GM08714 (cell line): ENCODE data around the gene ZNF91.
"Not testable (repeated sequence)": the region's sequence is repeated elsewhere in the genome, so short reads cannot be mapped to it uniquely, and the experiment has no call there.

ENCODE experiments used
- H3K4me3 ChIP-seq: fragments of 200-500 bp; sonication (Bioruptor generic); 2 replicates; pipeline ENCODE4 v1.5.1; 2014; ENCODE audit warnings: mild to moderate bottlenecking, low read length, inconsistent platforms
- ZNF274 ChIP-seq: IDR thresholded peaks from 2 replicates; pipeline ENCODE4 v1.6.1; 2012; ENCODE audit warnings: mild to moderate bottlenecking, low read depth, low read length

The ZNF91 gene

DNA sequence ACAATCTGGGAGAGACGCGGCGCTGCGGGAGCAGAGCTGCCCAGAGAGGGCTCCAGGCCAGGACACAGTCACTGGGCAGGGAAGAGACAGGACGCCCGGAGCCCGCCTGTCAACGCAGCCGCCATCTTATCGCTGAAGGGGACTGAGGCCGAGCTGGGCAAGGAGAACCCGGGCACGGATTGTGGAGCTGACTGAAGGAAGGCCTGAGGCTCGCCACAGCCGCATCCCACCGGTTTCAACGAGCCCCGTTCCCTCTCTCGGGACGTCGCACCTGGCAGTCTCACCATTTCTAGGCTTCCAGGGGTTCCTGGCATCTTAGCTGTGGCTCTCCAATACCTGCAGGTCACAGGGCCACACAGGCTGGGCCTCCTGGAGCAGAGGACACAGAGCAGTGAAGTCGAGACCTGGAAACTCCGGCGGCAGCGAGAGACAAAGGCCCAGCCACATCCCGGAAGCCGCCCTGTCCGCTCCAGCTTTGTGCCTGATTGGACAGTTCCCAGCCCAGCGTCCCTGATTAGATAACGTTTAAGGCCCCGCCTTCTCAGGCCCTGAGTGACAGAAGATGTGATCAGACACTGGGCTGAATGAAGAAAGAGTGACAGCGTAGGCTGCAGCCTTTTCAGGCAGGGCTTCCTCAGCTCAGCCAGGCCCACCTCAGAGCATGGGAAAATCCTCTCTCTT lies at the start of gene ZNF91:
TSS of gene ZNF91 (minus strand) at position 431 of the 681 bp plus-strand sequence. CDS start at position 314, 117 bp downstream.
- peak within 1 kb of the TSS; percentile 56 for H3K4me3 ChIP-seq
- no peak for TF ChIP-seq ZNF274

- H3K4me3 ChIP-seq = no peak overlapping the region
Observed at GRCh38 chr19:23440791-23441190, 45.5 kb upstream of the ZNF91 start.

GRCh38 chr19:23440207-23440606 lies 44.9 kb upstream of the ZNF91 start:
- no peak overlapping the region for H3K4me3 ChIP-seq
- TF ChIP-seq ZNF274 = no peak

More at GRCh38 chr19:23440791-23441190, 45.5 kb upstream of the ZNF91 start:
- TF ChIP-seq ZNF274 = no peak

GRCh38 chr19:23439623-23440022 lies 44.4 kb upstream of the ZNF91 start:
- TF ChIP-seq ZNF274 = no peak
- no peak overlapping the region for H3K4me3 ChIP-seq

DNA sequence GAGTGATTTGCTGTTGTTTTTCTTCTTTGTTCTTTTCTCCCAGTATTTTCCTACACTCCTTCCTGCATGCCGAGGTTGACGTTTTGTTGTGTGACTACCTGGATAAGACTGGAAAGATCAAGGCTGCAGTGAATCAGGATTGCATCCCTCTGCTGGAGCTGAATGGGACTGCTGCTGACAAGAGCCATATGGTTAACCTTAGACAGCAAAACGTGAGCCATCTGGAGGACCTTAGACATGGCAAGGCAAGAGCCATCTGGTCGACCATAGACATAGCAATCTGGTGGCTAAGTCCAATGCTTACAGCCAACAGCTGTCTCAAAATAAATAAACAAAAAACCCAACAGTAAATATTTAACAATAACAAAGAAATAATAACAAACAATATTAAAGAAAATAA lies 42.6 kb upstream of the ZNF91 start:
- TF ChIP-seq ZNF274 = no peak
- no peak overlapping the region for H3K4me3 ChIP-seq

GRCh38 chr19:23436944-23437343 lies 41.7 kb upstream of the ZNF91 start:
- H3K4me3 ChIP-seq = no peak overlapping the region

DNA sequence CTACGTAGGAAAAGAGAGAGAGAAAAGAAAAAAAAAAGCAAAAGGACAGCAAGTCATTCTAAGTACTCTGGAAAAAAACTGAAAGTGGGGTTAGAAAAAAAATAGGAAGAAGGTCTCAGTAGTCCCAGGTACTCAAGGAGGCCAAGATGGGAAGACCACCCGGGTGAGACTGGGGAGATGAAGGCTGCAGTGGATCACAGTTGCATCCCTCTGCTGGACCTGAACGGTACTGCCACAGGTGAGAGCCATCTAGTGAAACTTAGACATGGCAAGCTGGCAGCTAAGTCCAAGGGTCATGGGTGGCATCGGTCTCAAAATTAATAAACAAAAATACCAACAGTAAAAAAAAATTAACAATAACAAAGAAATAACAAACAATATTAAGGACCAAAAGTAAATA lies 41.0 kb upstream of the ZNF91 start:
- no peak overlapping the region for H3K4me3 ChIP-seq
- no peak for TF ChIP-seq ZNF274

More at GRCh38 chr19:23436944-23437343, 41.7 kb upstream of the ZNF91 start:
- TF ChIP-seq ZNF274 = no peak

GRCh38 chr19:23420824-23421223 lies 25.6 kb upstream of the ZNF91 start:
- TF ChIP-seq ZNF274 = no peak
- H3K4me3 ChIP-seq = no peak overlapping the region

- H3K4me3 ChIP-seq = not testable (repeated sequence)
Observed at GRCh38 chr19:23419261-23419660, 24.0 kb upstream of the ZNF91 start.

- TF ChIP-seq ZNF274 = no peak
Observed at GRCh38 chr19:23415561-23416191, 20.4 kb upstream of the ZNF91 start.

GRCh38 chr19:23415034-23415433 lies 19.8 kb upstream of the ZNF91 start:
- no peak for TF ChIP-seq ZNF274
- peak overlapping the region; percentile 28; the same call in 1 of the 2 replicates for H3K4me3 ChIP-seq

More at GRCh38 chr19:23415561-23416191, 20.4 kb upstream of the ZNF91 start:
- peak overlapping the region; percentile 28; the same call in 1 of the 2 replicates for H3K4me3 ChIP-seq

DNA sequence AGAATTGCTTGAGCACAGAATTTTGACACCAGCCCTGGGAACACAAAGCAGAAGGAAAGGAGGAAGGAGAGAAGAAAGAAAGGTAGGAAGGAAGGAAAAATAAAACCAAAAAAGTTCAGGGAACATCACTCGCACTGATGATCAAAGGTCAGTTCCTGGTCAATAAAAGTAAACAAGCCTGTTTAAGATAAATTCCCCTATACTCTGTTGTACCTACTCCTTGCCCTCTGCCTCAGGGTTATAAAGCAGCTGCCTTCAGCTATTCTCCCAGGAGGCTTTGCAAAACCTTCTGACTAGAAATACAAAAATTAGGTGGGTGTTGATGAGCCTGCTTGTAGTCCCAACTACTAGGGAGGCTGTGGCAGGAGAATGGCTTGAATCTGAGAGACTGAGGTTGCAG lies 14.9 kb upstream of the ZNF91 start:
- H3K4me3 ChIP-seq = no peak overlapping the region
- TF ChIP-seq ZNF274 = no peak

GRCh38 chr19:23409392-23410048 lies 14.2 kb upstream of the ZNF91 start:
- H3K4me3 ChIP-seq = no peak overlapping the region
- TF ChIP-seq ZNF274 = no peak

GRCh38 chr19:23407616-23408133 lies 12.4 kb upstream of the ZNF91 start:
- no peak overlapping the region for H3K4me3 ChIP-seq
- no peak for TF ChIP-seq ZNF274

DNA sequence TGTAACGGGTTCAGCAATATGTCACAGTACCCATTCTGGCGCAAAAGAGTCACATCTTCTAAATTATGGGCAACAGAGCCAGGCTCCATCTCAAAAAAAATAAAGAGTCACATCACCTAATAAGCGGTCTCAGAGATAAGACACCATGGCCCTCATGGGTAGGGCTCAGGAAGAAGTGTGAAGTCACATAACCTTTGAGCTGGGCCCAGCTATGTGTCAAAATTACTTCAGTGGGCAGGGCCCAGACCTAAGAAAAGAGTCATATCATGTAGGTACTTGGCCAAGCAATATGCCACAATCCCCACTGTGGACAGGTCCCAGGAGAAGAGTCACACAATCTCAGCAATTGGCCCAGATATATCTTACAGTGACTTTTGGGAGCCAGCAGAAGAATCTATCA lies 11.4 kb upstream of the ZNF91 start:
- no peak for TF ChIP-seq ZNF274
- no peak overlapping the region for H3K4me3 ChIP-seq
